ENCODE results near the gene UBA7.
"Not testable (repeated sequence)": the region's sequence is repeated elsewhere in the genome, so short reads cannot be mapped to it uniquely, and the experiment has no call there.

The UBA7 gene

DNA sequence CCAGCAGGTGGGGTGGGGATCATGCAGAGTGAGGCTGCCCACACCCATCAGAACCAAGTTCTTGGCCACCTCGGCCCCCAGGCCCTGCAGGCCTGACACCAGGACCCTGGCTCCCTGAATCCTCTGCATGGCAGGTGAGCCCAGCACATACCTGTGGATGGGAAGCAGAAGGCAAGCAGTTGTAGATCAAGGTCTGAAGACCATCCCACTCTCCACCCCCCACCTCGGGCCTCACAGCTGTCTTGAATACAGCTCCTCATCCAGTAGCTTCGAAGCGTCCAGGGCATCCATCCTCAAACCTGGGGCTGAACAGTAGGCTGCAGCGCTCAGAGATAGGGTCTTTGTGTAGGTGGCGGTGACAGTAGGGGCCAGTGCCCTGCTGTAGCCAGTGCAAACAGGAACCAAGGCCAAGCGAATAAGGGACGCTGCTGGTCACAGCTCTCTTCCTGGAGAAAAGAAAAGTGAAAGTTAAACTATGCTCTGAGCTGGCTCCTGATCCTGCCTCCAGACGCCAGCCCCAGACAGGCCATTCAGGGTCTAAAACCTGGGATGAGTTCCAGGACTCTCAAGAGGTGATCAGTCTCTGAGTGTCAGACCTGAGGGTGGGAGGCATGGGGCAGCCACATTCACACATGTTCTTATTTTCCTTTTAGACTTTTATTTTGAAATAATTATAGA is at the start of gene UBA7:
TSS of gene UBA7 (minus strand) at position 457 of the 678 bp plus-strand sequence. CDS start at position 291, 166 bp downstream.
- in situ Hi-C loops (cut with MboI; ENCODE audit: low sequenced_read_pairs): no loop called here

- in situ Hi-C loops (cut with MboI; ENCODE audit: low sequenced_read_pairs): no loop called here
Observed at GRCh38 chr3:49859576-49860305, 46.0 kb upstream of the UBA7 start.

GRCh38 chr3:49856181-49857005 is 42.6 kb upstream of the UBA7 start, which contains the start of gene TRAIP:
TRAIP (minus strand) TSS chr3:49856564; CDS start chr3:49856453, 111 bp downstream.
- in situ Hi-C loops (cut with MboI; ENCODE audit: low sequenced_read_pairs): no loop called here

DNA sequence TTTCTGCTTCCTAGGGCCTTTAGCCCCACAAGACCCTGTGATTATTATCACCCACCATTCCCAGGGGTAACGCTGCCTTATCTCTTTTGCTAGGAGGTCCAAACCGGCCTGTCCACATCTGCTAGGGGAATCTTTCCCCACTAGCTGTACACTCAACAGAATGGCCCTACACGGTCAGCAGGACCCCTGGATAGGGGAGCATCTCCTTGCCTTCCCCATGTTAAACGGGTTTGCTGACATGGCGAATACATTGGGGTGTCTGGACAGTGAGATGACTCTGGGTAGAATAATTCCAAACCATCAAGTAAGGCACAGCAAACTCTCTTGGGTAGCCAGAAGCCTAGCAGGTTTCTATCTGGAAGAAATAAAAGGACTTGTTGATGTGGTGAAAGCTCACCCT is 41.9 kb upstream of the UBA7 start:
- in situ Hi-C loops (cut with MboI; ENCODE audit: low sequenced_read_pairs): no loop called here

DNA sequence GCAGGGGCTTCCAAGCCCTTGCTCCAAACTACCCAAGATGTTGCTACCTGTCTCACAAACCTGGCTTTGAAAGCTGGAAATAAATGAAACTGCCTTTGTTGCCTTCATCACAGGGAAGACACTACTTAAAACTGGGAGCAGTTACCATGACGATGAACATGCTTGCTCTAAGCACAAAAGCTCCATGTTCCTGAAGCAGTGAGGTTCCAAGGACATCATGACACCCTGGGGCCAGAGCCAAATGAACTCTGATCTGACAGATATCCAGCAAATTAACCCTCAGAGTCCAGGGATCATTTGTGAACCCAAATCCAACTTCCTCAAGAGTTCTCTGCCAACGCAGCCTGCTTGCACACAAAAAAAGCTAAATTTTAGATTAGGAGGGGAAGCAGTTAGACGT is 31.9 kb upstream of the UBA7 start:
- in situ Hi-C loops (cut with MboI; ENCODE audit: low sequenced_read_pairs): no loop called here

- in situ Hi-C loops (cut with MboI; ENCODE audit: low sequenced_read_pairs): no loop called here
Observed at GRCh38 chr3:49844464-49845183, 30.9 kb upstream of the UBA7 start.

DNA sequence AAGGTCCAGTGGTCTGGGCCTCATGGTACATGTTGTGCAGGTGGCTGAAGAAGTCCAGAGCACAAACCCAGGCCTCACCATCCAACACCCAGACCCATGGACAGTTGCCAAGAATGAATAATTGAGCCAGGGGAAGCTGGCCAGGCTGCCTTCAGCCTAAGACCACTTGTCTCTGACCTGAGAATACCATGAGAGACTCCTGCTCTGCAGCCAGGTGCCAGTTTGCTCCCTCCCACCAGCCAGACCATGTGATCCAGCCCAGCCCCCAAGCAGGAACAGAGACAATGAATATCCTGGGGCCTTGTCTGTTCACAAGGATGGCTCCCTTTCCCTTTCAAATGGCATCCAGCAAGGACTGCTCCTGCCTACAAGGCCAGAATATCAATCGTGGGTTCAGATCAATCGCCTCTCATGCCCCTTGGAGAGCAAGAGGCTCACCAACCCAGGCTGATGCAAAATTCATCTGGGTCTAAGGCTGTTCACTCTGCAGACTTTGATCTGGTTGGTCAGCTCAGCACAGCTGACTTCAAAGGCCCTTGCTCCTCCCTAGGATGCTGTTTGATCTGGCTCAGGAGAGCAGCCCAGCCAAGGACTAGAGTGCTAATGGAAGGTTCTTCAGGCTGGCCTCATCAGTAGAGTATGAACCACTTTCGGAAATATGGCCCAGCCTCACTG is 29.2 kb upstream of the UBA7 start:
- in situ Hi-C loops (cut with MboI; ENCODE audit: low sequenced_read_pairs): no loop called here

DNA sequence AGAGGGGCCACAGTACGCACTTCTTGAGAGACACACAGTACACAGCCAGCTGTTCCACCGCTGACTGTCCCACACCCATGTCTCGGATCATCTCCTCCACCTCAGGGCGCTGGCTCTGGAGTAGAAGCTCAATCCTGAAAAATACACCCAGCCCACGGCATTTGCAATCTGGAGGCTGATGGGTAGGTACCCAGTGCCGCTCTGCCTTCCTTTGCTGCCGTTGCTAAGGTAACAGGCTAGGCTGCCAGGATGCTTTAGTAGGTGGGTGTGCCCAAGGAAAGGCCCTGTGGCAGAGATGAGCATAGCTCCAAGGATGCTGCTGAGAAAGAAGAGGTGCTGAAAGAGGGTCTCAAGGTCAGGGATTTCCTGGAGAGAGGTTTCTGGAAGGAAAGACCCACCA is 28.1 kb upstream of the UBA7 start:
- in situ Hi-C loops (cut with MboI; ENCODE audit: low sequenced_read_pairs): no loop called here

DNA sequence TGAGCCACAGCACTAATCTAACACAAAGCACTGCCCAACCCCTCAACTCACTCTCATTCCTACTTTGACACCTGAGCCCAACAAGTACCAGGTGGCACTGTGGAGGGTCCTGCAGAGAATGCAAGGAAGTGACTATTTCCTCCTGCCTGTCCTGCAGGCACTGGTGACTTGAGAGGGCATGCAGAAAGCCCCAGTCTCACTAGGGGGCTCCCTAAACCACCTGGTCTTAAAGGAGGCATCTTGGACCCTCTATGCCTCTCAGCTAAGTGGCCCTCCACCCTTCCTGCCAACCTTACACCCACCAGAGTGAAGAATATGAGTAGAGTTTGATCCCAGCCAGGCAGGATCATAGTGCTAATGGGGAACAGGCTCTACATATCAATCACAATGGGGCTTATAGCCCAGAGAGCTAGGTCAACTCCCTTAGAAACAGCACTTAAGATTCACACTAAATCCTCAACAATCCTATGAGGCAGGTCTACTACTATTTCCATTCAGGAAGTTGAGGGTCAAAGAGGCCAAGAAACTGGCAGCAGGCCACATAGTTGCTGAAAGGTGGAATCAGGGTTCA is 27.5 kb upstream of the UBA7 start:
- in situ Hi-C loops (cut with MboI; ENCODE audit: low sequenced_read_pairs): no loop called here

GRCh38 chr3:49840388-49840787 is 26.6 kb upstream of the UBA7 start:
- in situ Hi-C loops (cut with MboI; ENCODE audit: low sequenced_read_pairs): no loop called here

GRCh38 chr3:49839193-49839809 is 25.5 kb upstream of the UBA7 start:
- in situ Hi-C loops (cut with MboI; ENCODE audit: low sequenced_read_pairs): no loop called here

GRCh38 chr3:49831341-49831740 is 17.6 kb upstream of the UBA7 start:
- in situ Hi-C loops (cut with MboI; ENCODE audit: low sequenced_read_pairs): no loop called here

GRCh38 chr3:49826016-49826415 is 12.3 kb upstream of the UBA7 start:
- in situ Hi-C loops (cut with MboI; ENCODE audit: low sequenced_read_pairs): no loop called here

GRCh38 chr3:49823131-49823530 is 9.4 kb upstream of the UBA7 start:
- in situ Hi-C loops (cut with MboI; ENCODE audit: low sequenced_read_pairs): not testable (repeated sequence)

GRCh38 chr3:49812916-49813496 is 747 bp downstream of the UBA7 start:
- in situ Hi-C loops (cut with MboI; ENCODE audit: low sequenced_read_pairs): no loop called here

DNA sequence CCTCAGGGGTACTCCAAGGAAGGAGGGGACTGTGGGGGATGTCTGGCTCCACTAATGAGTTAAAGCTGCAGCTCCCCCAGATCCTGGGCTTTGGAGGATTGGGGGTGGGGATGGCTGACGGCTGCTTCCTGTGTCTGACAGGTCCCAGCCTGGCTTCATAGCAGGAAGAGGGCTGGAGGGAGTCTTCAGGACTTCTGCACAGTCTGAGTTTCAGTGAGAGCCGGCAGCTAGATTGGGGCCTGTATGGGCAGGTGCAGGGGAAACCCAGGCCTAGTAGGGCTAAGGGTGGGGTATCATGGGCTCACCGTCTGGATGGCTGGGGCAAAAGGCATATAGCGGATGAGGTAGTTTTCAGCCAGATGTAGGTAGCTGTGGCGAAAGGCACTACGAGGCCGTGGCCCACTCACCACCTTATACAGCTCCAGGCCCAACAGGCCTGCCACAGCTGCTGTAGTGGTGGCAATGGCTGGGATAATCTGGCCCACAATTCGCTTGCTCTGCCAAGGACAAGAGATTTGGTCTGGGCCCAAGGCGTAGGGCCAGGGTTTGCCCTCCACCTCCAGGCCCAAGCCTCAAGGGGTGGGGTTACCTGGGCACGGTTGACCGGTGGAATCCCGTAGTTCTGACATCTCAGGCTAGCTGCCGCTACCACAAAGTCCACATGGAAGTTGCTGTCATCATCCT is 6.2 kb downstream of the UBA7 start:
- in situ Hi-C loops (cut with MboI; ENCODE audit: low sequenced_read_pairs): no loop called here

GRCh38 chr3:49806850-49807249 is 6.9 kb downstream of the UBA7 start:
- in situ Hi-C loops (cut with MboI; ENCODE audit: low sequenced_read_pairs): no loop called here

- in situ Hi-C loops (cut with MboI; ENCODE audit: low sequenced_read_pairs): no loop called here
Observed at GRCh38 chr3:49805897-49806701, 7.7 kb downstream of the UBA7 start.

Data from hTERT RPE-1 (cell line).